ENCODE results near the gene DPP10. TPM values are rescaled to one million over a fixed set of nuclear protein-coding genes. Genes with fewer than 3 reads are reported as not detected.

Gene DPP10
- total and polyA plus RNA-seq, 10 of the 15 experiments (the other 5 are each of a cell fraction or from before 2014, with no cell fraction given): not detected

- DNase-seq (ENCODE audit: low read depth, low spot score) (no peak), FAIRE-seq (no peak), ATAC-seq (no peak)
- TF ChIP-seq RUNX3 (IDR thresholded peaks at IDR 0.05; ENCODE audit: low read length): no peak
- no peak for TF ChIP-seq PBX3 (IDR thresholded peaks at IDR 0.05; ENCODE audit: insufficient replicate concordance, low read depth, low read length)
- no peak for TF ChIP-seq SRF (IDR thresholded peaks at IDR 0.05; ENCODE audit: low read depth in 2 of 2, low read length in 2 of 2)
- no peak for TF ChIP-seq ETV6 (conservative IDR thresholded peaks at IDR 0.05 in 1 of 2, IDR thresholded peaks at IDR 0.05 in 1 of 2; ENCODE audit: borderline replicate concordance in 1 of 2, low read depth in 1 of 2)
- no peak for TF ChIP-seq RELA (IDR thresholded peaks at IDR 0.05; ENCODE audit: borderline replicate concordance, partially characterized antibody)
- TF ChIP-seq MTA3 (IDR thresholded peaks at IDR 0.05; ENCODE audit: borderline replicate concordance, low read length): no peak
- no peak for TF ChIP-seq ZNF384 (IDR thresholded peaks at IDR 0.05; ENCODE audit: borderline replicate concordance, low read depth, low read length)
- no peak for TF ChIP-seq ZNF592 (IDR thresholded peaks at IDR 0.05)
- TF ChIP-seq POU2F2 (IDR thresholded peaks at IDR 0.05; ENCODE audit: borderline replicate concordance, low read depth, low read length): no peak
- RAD21 ChIA-PET (ENCODE audit: unreplicated experiment): no interaction called here
- Histone ChIP-seq H2AFZ (ENCODE audit: control insufficient read depth, low read depth, low read length) (no peak overlapping the region), H3K4me1 (ENCODE audit: control insufficient read depth, insufficient read depth, low read length) (no peaks in the 10 kb centered on the region), H3K4me3 (no peak overlapping the region), H3K4me2 (ENCODE audit: control insufficient read depth, insufficient read depth) (no peak overlapping the region), H3K36me3 (ENCODE audit: control insufficient read depth in 2 of 2, insufficient read depth in 2 of 2, low read length in 1 of 2) (no peaks in the 10 kb centered on the region), H3K9me3 (replicated peaks; ENCODE audit: control insufficient read depth, insufficient read depth, low read length) (no peaks in the 10 kb centered on the region), H4K20me1 (ENCODE audit: control insufficient read depth, insufficient read depth) (no peaks in the 10 kb centered on the region), H3K27ac (ENCODE audit: control insufficient read depth, insufficient read depth) (no peak overlapping the region), H3K79me2 (ENCODE audit: control insufficient read depth, insufficient read depth, low read length) (no peaks in the 10 kb centered on the region), H3K27me3 (replicated peaks in 1 of 2; ENCODE audit: control insufficient read depth in 2 of 2, insufficient read depth in 2 of 2, low read length in 1 of 2) (no peaks in the 10 kb centered on the region), H3K9ac (ENCODE audit: control insufficient read depth, insufficient read depth, low read length) (no peak overlapping the region)
- POLR2A ChIA-PET: no interaction called here
- intact Hi-C loops (cut with micrococcal nuclease; ENCODE audit: unreplicated experiment) (no loop called here), in situ Hi-C loops (cut with MboI) (no loop called here)
- 20% methylated on average over 2 of the region's 2 CpGs for WGBS (ENCODE audit: insufficient coverage, insufficient replicate concordance, low lambda C conversion rate, missing lambda C conversion rate)
- BruUV-seq (replicated peaks): no TSS peak
- CTCF ChIA-PET: no interaction called here
- SMC1A ChIA-PET (ENCODE audit: uncharacterized antibody, unreplicated experiment): no interaction called here
Measured at GRCh38 chr2:115552726-115553125, 1110.3 kb downstream of the DPP10 start.

Data from GM12878 (cell line).